ENCODE results near the gene DNER. TPM values are rescaled to one million over a fixed set of nuclear protein-coding genes. Genes with fewer than 3 reads are reported as not detected.

Gene DNER
- total RNA-seq, 1 experiment from 2014 or later = 2.9 TPM

- ATAC-seq = no peak
- no peak overlapping the region for H2AFZ ChIP-seq (ENCODE audit: low read depth, low read length, poor library complexity, severe bottlenecking)
- POLR2A ChIA-PET = no interaction called here
- no TSS peak for BruUV-seq (replicated peaks)
- TF ChIP-seq YY1 (IDR thresholded peaks at IDR 0.05; ENCODE audit: extremely low read depth, insufficient replicate concordance, low read depth, low read length) (no peak), JUND (IDR thresholded peaks at IDR 0.05) (no peak), POLR2A (IDR thresholded peaks at IDR 0.05; ENCODE audit: borderline replicate concordance, extremely low read depth, insufficient read depth, insufficient read length) (no peak), ZFX (IDR thresholded peaks at IDR 0.05) (no peak), SP1 (IDR thresholded peaks at IDR 0.05; ENCODE audit: low read depth) (no peak), POLR2AphosphoS5 (IDR thresholded peaks at IDR 0.05; ENCODE audit: low read depth, low read length) (no peak), RAD21 (IDR thresholded peaks at IDR 0.05; ENCODE audit: low read depth) (no peak), ZBTB33 (IDR thresholded peaks at IDR 0.05; ENCODE audit: extremely low read depth, insufficient replicate concordance, low read length) (no peak), TCF7L2 (IDR thresholded peaks at IDR 0.05; ENCODE audit: borderline replicate concordance, extremely low read depth, insufficient read depth, insufficient read length) (no peak), EZH2phosphoT487 (IDR thresholded peaks at IDR 0.05; ENCODE audit: borderline replicate concordance) (no peak), ELF1 (IDR thresholded peaks at IDR 0.05; ENCODE audit: borderline replicate concordance, low read depth) (no peak), FOSL1 (IDR thresholded peaks at IDR 0.05; ENCODE audit: low read depth) (no peak), CEBPB (IDR thresholded peaks at IDR 0.05; ENCODE audit: low read depth) (no peak), EZH2 (IDR thresholded peaks at IDR 0.05) (no peak), ZNF274 (IDR thresholded peaks at IDR 0.05; ENCODE audit: low read depth, low read length) (no peak), MAX (IDR thresholded peaks at IDR 0.05) (no peak), SIN3A (IDR thresholded peaks at IDR 0.05; ENCODE audit: low read depth) (no peak)
- TF ChIP-seq, protein P1, sequence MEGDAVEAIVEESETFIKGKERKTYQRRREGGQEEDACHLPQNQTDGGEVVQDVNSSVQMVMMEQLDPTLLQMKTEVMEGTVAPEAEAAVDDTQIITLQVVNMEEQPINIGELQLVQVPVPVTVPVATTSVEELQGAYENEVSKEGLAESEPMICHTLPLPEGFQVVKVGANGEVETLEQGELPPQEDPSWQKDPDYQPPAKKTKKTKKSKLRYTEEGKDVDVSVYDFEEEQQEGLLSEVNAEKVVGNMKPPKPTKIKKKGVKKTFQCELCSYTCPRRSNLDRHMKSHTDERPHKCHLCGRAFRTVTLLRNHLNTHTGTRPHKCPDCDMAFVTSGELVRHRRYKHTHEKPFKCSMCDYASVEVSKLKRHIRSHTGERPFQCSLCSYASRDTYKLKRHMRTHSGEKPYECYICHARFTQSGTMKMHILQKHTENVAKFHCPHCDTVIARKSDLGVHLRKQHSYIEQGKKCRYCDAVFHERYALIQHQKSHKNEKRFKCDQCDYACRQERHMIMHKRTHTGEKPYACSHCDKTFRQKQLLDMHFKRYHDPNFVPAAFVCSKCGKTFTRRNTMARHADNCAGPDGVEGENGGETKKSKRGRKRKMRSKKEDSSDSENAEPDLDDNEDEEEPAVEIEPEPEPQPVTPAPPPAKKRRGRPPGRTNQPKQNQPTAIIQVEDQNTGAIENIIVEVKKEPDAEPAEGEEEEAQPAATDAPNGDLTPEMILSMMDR (IDR thresholded peaks at IDR 0.05 in 2 of 3, conservative IDR thresholded peaks at IDR 0.05 in 1 of 3; ENCODE audit: borderline replicate concordance in 1 of 3, insufficient read depth in 1 of 3, low read depth in 2 of 3, low read length in 2 of 3) = no peak
- TF ChIP-seq, protein P2, sequence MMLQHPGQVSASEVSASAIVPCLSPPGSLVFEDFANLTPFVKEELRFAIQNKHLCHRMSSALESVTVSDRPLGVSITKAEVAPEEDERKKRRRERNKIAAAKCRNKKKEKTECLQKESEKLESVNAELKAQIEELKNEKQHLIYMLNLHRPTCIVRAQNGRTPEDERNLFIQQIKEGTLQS (IDR thresholded peaks at IDR 0.05) = no peak
- H4K20me1 ChIP-seq (ENCODE audit: insufficient read depth) = no peaks in the 10 kb centered on the region
- no peaks in the 10 kb centered on the region for H3K9me3 ChIP-seq (ENCODE audit: control insufficient read depth in 1 of 2, insufficient read depth in 1 of 2, low read depth in 1 of 2, low read length in 2 of 2)
- no peaks in the 10 kb centered on the region for H3K79me2 ChIP-seq (ENCODE audit: insufficient read depth, low read length)
- no peak overlapping the region for H3K9ac ChIP-seq (ENCODE audit: low read length)
- RAD21 ChIA-PET (ENCODE audit: low non-redundant PET in 1 of 2, low total read pairs in 2 of 2, uncharacterized antibody in 2 of 2, unreplicated experiment in 2 of 2) = no interaction called here
- no peak overlapping the region for H3K4me3 ChIP-seq (replicated peaks in 1 of 2; ENCODE audit: low read depth in 1 of 2, low read length in 2 of 2)
- H3K9me2 ChIP-seq (ENCODE audit: insufficient read depth) = no peaks in the 10 kb centered on the region
- CTCF ChIA-PET = no interaction called here
- no peak overlapping the region for H3K27ac ChIP-seq (ENCODE audit: low read depth, low read length)
- intact Hi-C loops (cut with micrococcal nuclease) = no loop called here
- H3K4me1 ChIP-seq (ENCODE audit: control insufficient read depth in 1 of 2, insufficient read depth in 2 of 2, low read length in 2 of 2) = no peaks in the 10 kb centered on the region
- no peak for DNase-seq (ENCODE audit: low read depth, low spot score)
- H3K4me2 ChIP-seq (ENCODE audit: low read length) = no peak overlapping the region
- H3K36me3 ChIP-seq (ENCODE audit: control insufficient read depth in 1 of 2, insufficient read depth in 2 of 2, low read length in 2 of 2) = no peaks in the 10 kb centered on the region
- no peaks in the 10 kb centered on the region for H3K27me3 ChIP-seq (ENCODE audit: insufficient read depth, low read length)
These were observed 12.6 kb downstream of the DNER start for GRCh38 chr2:229701716-229702115.

Data from HCT116 (cell line).